Stimulated activated CD4-positive, alpha-beta T cell treated with anti-CD3 and anti-CD28 coated beads, TNF-alpha, amount 100 ng/mL, for 1 hour (primary cell): ENCODE measurements around the gene IRF2BP2.
"Not testable (repeated sequence)": the region's sequence is repeated elsewhere in the genome, so short reads cannot be mapped to it uniquely, and the experiment has no call there.

Experiments used
- DNase-seq, 3 donors: peaks; one replicate each; pipeline ENCODE4 v3.0.0-alpha.2; 2020; ENCODE audit warnings: low read depth in 3 of 3, low spot score in 1 of 3

IRF2BP2 gene

GRCh38 chr1:234602334-234603220 is 7.4 kb downstream of the IRF2BP2 start:
- no peak for DNase-seq

GRCh38 chr1:234601301-234602017 is 8.5 kb downstream of the IRF2BP2 start:
- DNase-seq, result no peak

- peak in 1 of 3 donors; percentile 3 for DNase-seq
These were observed 9.3 kb downstream of the IRF2BP2 start for GRCh38 chr1:234600418-234601281.

- DNase-seq, result peak in 2 of 3 donors; percentile 27 to 67
These were observed 10.2 kb downstream of the IRF2BP2 start for GRCh38 chr1:234599617-234600417.

GRCh38 chr1:234598974-234599616 is 10.9 kb downstream of the IRF2BP2 start:
- DNase-seq, result no peak

GRCh38 chr1:234597894-234598293 is 12.1 kb downstream of the IRF2BP2 start:
- peak in 1 of 3 donors; percentile 22 for DNase-seq

- DNase-seq, result no peak
These were observed 14.1 kb downstream of the IRF2BP2 start for GRCh38 chr1:234595899-234596298.

DNA sequence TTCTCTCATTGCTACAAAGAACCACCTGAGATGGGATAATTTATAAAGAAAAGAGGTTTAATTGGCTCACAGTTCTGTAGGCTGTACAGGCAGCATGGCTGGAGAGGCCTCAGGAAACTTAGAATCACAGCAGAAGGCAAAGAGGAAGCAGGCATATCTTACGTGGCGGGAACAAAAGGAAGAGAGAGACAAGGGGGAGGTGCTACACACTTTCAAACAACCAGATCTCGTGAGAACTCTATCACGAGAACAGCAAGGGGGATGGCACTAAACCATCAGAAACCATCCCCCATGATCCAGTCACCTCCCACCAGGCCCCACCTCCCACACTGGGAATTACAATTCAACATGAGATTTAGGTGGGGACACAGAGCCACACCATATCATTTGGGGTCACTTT is 15.4 kb downstream of the IRF2BP2 start:
- DNase-seq, result not testable (repeated sequence)

DNA sequence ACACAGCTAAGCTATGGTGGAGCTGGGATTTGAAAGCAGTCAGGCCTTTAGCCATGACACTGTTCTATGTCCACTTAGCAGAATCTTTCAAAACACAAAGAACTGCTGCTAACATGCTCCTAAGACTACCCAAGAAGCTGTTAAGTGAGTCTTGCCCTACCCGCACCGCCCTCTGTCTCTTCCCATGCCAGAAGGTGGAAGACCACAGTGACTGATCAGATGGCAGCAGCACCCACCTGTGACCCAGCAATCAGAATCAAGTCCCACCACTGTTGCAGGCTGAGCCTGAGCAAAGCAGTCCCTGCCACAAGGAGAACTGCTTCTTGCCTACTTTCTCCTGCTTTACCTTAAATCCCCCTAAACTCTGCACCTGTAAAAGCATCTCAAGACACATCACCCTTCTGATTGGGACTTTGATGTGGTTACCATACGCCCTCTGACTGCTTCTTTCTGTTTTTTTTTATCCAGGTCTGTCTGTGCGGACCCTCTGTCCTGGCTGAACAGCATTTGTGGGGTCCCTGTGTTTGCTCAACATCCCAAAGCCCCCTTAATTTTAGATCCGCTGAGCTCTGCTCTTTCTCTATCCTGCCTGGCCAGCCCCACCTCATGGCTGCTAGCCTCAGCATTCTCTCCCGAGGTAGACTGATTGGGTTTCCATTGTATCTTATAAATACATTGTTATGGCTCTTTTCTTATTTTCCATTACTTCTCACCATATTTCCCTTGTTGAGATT is 16.0 kb downstream of the IRF2BP2 start:
- DNase-seq, result no peak

- no peak for DNase-seq
These were observed 16.9 kb downstream of the IRF2BP2 start for GRCh38 chr1:234593109-234593508.

GRCh38 chr1:234592240-234592639 is 17.7 kb downstream of the IRF2BP2 start:
- DNase-seq, result no peak

DNA sequence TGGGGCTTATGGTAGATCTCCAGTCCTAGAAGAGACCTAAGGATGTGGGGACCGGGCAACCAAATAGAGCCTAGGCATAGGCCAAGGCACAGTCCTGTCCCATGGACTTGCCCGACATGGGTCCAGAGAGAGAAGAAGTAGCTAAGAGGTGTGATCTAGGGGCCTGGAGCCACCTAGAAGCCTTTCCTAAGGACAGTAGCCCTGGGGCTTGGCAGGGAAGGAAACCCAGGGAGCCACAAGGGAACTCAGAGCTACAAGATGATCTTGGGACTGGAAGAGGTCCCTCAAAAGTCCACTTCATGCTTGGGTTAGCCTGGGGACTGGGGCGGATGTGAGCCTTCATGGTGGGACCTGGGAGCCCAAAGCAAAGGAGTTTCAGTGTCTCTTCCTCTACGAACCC is 18.8 kb downstream of the IRF2BP2 start:
- DNase-seq, result no peak

- DNase-seq, result no peak
These were observed 19.9 kb downstream of the IRF2BP2 start for GRCh38 chr1:234589854-234590620.

GRCh38 chr1:234589064-234589800 is 20.7 kb downstream of the IRF2BP2 start:
- no peak for DNase-seq

GRCh38 chr1:234588386-234588785 is 21.6 kb downstream of the IRF2BP2 start:
- no peak for DNase-seq

GRCh38 chr1:234586892-234587485 is 23.0 kb downstream of the IRF2BP2 start:
- no peak for DNase-seq

DNA sequence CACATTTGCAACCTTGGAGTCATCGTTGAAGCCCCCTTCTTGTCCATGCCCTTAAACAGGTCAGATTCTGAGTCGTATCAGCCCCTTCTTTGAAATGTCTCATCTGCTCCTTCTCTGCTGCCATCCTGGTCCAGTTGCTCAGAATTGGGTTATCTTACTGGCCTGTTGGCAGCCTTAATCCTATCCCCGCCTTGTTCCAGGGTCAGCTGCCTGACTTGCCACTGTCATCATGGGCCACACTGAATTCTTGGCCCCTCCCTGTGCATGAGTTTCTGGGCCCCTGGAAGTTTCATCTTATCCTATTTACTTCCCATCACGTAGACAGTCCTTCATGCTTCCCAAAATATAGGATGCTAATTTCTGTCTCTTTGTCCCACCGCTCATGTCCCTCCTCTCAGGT is 23.7 kb downstream of the IRF2BP2 start:
- DNase-seq, result no peak
